ENCODE data around the gene THBS4.

Gene THBS4

DNA sequence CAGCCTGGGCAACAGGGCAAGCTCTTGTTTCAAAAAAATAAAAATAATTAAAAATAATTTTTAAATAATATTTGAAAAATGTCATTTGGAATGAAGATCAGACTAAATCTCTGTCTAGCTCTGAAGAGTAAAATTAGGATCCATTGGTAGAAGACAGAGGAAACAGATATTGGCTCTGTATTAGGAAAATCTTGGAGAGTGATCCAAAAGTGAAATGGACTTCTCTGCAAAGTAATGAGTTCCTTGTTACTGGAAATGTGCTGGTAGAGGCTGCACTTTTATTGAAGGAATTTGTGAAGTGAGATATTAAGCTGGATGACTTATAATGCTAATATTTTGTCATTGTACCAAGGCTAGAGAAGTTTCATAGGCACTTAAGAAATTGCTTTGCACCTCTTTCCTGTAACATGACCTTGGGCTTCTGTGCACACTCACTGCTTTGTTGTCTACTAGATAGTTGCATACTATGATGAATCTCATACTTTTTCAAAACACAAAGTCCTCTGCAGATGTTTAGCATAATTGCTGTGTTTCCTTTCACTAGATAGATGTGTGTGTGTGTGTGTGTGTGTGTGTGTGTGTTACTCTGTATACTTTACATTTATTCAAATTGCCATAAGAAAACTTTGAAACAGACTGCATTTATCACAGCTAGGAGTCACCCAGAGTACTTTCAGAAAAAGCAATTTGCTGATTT is 13.1 kb downstream of the THBS4 start:
- no peak for DNase-seq

GRCh38 chr5:80052464-80052863 is 17.3 kb downstream of the THBS4 start:
- DNase-seq: no peak

GRCh38 chr5:80054682-80055081 is 19.5 kb downstream of the THBS4 start:
- DNase-seq: no peak

- DNase-seq: no peak
Measured at GRCh38 chr5:80055491-80056170, 20.5 kb downstream of the THBS4 start.

DNA sequence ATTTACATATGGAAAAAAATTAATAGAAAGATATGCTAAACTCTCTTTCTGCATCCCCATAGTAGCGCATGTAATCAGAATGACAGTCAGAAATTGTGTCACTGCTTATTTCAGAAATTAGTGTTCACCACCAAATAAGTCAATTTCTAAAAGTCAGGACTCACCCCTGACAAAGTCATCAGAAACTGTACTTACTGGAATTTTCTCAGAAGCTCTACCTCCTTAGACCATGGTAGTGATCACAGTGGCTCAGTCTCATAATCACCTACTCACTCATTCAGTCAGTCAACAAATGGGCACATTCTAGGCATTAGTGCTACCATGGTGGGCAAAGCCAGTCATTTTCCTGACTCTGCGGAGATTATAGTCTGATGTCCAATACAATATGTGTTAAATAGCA is 22.0 kb downstream of the THBS4 start:
- no peak for DNase-seq

GRCh38 chr5:80057921-80058320 is 22.8 kb downstream of the THBS4 start:
- no peak for DNase-seq

- no peak for DNase-seq
Measured at GRCh38 chr5:80059354-80059980, 24.3 kb downstream of the THBS4 start.

- DNase-seq: no peak
Measured at GRCh38 chr5:80060966-80061365, 25.8 kb downstream of the THBS4 start.

DNA sequence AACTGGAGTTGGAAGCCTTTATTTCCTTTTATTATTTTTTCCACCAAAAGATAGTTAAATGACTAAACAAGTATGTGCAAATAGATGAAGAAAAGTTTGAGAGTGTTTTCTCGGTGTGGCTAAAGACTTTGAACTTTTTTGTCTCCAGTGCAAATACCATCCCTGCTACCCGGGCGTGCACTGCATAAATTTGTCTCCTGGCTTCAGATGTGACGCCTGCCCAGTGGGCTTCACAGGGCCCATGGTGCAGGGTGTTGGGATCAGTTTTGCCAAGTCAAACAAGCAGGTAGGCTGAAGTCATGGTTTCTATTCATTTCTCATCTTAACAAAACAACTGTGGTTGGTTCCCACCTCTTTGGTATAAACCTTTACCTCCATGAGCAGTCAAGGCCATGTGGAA is 26.4 kb downstream of the THBS4 start:
- DNase-seq: no peak

- no peak for DNase-seq
Measured at GRCh38 chr5:80064124-80064523, 29.0 kb downstream of the THBS4 start.

DNA sequence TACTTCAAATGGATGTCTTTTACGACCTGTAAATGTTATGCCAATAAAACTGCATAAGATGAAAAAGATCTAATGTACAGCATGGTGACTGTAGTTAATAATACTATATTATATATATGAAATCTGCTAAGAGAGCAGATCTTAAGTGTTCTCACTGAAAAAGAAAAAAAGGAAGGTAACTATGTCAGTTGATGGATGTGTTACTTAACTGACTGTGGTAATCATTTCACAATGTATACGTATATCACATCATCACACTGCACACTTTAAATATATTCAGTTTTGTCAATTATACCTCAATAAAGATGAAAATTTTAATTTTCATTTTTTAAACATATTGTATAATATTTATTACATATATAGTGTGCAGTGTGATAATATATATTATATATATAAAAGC is 31.9 kb downstream of the THBS4 start:
- no peak for DNase-seq

DNA sequence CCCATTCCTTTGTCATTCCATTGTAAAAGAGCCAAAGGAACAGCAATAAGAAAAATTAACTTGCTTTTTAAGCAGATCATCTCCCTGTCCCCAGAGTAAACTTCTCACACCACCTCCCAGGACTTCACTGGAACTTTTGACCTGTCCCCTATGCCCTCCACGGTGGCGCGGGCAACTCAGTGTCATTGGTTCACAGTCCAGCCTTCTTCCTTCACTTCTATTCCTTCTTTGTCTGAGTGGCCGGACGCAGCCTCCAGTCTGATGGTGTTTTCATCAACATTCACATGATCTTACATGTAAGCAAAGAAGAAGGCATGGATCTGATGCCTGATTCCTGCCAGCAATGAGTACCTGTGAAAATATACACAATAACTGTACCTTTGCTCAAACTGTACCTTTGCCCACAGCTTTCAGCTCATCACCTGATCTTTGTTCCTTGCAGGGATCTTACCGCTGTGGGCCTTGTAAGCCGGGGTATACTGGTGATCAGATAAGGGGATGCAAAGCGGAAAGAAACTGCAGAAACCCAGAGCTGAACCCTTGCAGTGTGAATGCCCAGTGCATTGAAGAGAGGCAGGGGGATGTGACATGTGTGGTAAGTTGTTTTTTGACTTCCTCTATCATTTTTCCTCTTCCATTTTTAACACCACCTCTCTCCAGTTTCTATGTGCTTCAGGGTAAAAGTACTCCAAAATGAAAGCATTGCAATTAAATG is 32.5 kb downstream of the THBS4 start:
- DNase-seq: no peak

GRCh38 chr5:80068246-80068636 is 33.1 kb downstream of the THBS4 start:
- no peak for DNase-seq

- DNase-seq: no peak
Measured at GRCh38 chr5:80068775-80069174, 33.6 kb downstream of the THBS4 start.

DNA sequence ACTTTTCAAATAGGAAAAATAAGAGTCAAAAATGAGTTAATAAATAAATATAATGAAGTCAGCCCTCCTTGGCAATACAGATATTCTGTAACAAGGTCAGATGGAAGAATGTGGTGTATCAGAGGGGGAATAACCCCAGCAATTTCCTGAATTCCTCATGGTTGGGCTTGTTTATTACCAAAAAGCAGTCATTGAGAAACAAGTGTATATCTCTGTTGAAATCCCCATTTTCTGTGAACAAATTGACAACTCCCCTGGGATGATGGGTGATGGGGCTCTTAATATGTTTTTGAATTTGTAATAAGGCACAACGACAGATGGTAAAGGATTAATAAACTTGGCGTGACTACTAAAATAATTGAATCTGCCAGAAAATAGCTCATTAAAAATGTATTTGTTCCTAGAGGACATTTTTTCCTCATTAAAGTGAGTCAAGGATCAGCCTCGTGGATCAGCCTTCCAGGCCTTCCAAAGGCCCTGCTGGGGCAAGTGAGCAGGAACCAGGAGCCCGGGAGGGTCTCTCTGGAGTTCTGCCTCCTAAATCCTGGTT is 34.2 kb downstream of the THBS4 start:
- peak; percentile 97 for DNase-seq

- DNase-seq: peak; percentile 63
Measured at GRCh38 chr5:80069918-80070318, 34.8 kb downstream of the THBS4 start.

GRCh38 chr5:80070338-80071056 is 35.3 kb downstream of the THBS4 start:
- no peak for DNase-seq

- no peak for DNase-seq
Measured at GRCh38 chr5:80071510-80072021, 36.4 kb downstream of the THBS4 start.

- no peak for DNase-seq
Measured at GRCh38 chr5:80072103-80073073, 37.2 kb downstream of the THBS4 start.

- no peak for DNase-seq
Measured at GRCh38 chr5:80076131-80077050, 41.2 kb downstream of the THBS4 start.

Measured in NCI-H1694 (cell line).